SJCRH30 (cell line): Measurements from ENCODE around the gene C1orf74. TPM values are rescaled to one million over a fixed set of nuclear protein-coding genes. Genes with fewer than 3 reads are reported as not detected.
"Not testable (repeated sequence)": the region's sequence is repeated elsewhere in the genome, so short reads cannot be mapped to it uniquely, and the experiment has no call there.

Experiments used
- DNase-seq, 2 experiments: peaks; one replicate each; pipeline ENCODE4 v3.0.0-alpha.2; 2015 to 2020
- H3K27ac ChIP-seq: fragments of 250-450 bp; sonication (Bioruptor Pico); 2 replicates; pipeline ENCODE4 v1.5.1; 2020; ENCODE audit warnings: mild to moderate bottlenecking, moderate library complexity
- H3K27me3 ChIP-seq: fragments of 250-450 bp; sonication (Bioruptor Pico); 2 replicates; pipeline ENCODE4 v1.5.1; 2020; ENCODE audit warnings: mild to moderate bottlenecking, moderate library complexity
- H3K36me3 ChIP-seq: fragments of 250-450 bp; sonication (Bioruptor Pico); 2 replicates; pipeline ENCODE4 v1.5.1; 2020; ENCODE audit warnings: mild to moderate bottlenecking, moderate library complexity
- H3K4me1 ChIP-seq: fragments of 250-450 bp; sonication (Bioruptor Pico); 2 replicates; pipeline ENCODE4 v1.5.1; 2020; ENCODE audit warnings: mild to moderate bottlenecking, moderate library complexity
- H3K4me3 ChIP-seq: fragments of 250-450 bp; sonication (Bioruptor Pico); 2 replicates; pipeline ENCODE4 v1.5.1; 2020; ENCODE audit warnings: mild to moderate bottlenecking, moderate library complexity
- H3K9me3 ChIP-seq: fragments of 250-450 bp; sonication (Bioruptor Pico); replicated peaks from 2 replicates; pipeline ENCODE4 v1.5.1; 2020; ENCODE audit warnings: mild to moderate bottlenecking, moderate library complexity
- total RNA-seq: library from RNA; depleted of rRNA; stranded (reverse); fragments of >200 nt; shearing (Covaris generic); gene quantifications from 2 replicates; pipeline ENCODE4 v1.2.3, GENCODE V29; 2014

Gene C1orf74
- total RNA-seq, 1 experiment from 2014 or later: 6.0 TPM

DNA sequence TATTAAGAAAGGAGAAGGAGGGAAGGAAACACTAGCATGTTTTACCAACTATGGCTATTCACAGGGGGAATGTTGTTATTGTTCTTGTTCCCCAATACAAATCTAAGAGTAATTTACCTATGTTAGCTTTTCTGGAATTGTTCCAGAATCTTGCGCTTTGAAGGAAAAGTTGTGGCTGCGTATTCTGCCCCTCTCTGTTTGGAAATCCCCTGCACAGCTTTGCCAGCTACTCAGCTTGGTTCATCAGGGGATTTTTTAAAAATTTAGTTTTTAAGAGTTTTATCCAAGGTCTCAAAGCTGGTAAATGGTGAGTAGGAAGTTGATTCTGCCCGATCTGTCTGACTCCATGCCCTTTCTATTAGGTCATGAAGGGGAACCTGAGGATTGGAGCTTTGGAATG lies 31.1 kb upstream of the C1orf74 start:
- no peak overlapping the region for H3K4me3 ChIP-seq
- DNase-seq: no peak

DNA sequence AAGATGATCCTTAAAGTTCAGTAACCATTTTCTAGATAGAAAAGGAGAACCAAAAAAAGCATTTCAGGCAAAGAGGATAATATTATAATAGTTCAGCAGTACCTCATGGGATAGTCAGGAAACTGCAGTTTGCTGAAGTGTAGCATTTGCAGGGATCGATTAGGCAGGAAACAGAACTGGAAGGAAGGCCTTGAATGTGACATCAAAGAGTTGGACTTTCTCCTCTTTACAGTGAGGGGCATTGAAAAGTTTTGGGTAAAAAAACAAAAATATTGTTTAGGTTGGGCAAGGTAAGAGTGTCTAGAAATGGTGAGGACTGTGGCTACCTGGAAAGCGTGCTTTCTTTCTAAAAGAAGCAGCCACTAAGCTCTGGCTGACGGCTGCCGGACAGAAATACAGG lies 29.5 kb upstream of the C1orf74 start:
- no peak overlapping the region for H3K27ac ChIP-seq
- H3K9me3 ChIP-seq: no peaks in the 10 kb centered on the region
- H3K27me3 ChIP-seq: 0 out of 2 replicates have a peak, but pooled peaks cover 4% of the 10 kb centered on the region
- H3K4me3 ChIP-seq: no peak overlapping the region
- no peaks in the 10 kb centered on the region for H3K36me3 ChIP-seq
- H3K4me1 ChIP-seq: peaks cover 6% of the 10 kb centered on the region; the same call in 1 of the 2 replicates
- no peak for DNase-seq

More for the DNA sequence above, 31.1 kb upstream of the C1orf74 start:
- Histone ChIP-seq H3K4me1 (peaks cover 6% of the 10 kb centered on the region; the same call in 1 of the 2 replicates), H3K36me3 (no peaks in the 10 kb centered on the region), H3K27me3 (0 out of 2 replicates have a peak, but pooled peaks cover 4% of the 10 kb centered on the region), H3K27ac (no peak overlapping the region), H3K9me3 (no peaks in the 10 kb centered on the region)

DNA sequence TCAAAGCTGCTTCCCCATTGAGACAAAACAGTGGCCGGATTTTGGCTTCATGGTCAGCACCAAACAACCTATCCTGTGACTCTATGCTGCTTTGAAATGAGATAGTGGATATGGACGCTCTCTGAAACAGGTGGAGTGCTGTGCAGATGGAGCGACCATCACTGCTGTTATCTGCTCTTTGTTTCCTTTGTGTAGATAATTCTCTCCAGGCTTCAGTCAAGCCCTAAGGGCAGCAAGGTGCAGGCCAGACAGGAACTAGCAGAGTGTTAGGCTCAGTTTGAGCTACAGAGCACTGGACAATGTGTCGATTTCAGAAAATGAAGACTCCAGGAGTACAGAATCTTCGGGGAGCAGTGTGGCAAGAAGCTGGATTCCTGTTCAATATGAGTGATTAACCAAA lies 26.4 kb upstream of the C1orf74 start:
- 0 out of 2 replicates have a peak, but pooled peaks cover 4% of the 10 kb centered on the region for H3K27me3 ChIP-seq
- H3K4me3 ChIP-seq: no peak overlapping the region
- H3K27ac ChIP-seq: no peak overlapping the region
- no peak for DNase-seq
- no peaks in the 10 kb centered on the region for H3K9me3 ChIP-seq
- peaks cover 13% of the 10 kb centered on the region for H3K4me1 ChIP-seq
- no peaks in the 10 kb centered on the region for H3K36me3 ChIP-seq

DNA sequence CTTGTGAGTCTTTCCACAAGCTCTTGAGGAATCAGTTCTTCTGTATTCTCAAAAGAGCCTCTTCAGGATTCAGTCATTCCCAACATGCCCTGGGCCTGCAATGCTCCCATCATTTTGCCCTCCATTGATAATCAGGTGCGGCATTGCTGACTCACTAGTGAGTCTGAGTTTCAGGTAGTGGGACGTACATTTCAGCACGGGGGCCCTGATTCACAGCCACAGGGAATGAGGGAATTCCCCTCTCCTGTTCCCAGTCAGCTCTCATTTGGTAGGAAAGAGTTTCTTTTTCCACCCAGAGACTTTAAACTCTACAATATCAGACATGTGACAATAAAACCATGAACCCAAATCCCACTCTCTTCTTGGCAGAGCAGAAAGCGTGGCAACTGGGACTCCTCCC lies 25.3 kb upstream of the C1orf74 start:
- no peak overlapping the region for H3K27ac ChIP-seq
- 0 out of 2 replicates have a peak, but pooled peaks cover 4% of the 10 kb centered on the region for H3K27me3 ChIP-seq
- H3K4me1 ChIP-seq: peaks cover 7% of the 10 kb centered on the region
- DNase-seq: no peak
- no peaks in the 10 kb centered on the region for H3K36me3 ChIP-seq
- H3K9me3 ChIP-seq: no peaks in the 10 kb centered on the region
- no peak overlapping the region for H3K4me3 ChIP-seq

DNA sequence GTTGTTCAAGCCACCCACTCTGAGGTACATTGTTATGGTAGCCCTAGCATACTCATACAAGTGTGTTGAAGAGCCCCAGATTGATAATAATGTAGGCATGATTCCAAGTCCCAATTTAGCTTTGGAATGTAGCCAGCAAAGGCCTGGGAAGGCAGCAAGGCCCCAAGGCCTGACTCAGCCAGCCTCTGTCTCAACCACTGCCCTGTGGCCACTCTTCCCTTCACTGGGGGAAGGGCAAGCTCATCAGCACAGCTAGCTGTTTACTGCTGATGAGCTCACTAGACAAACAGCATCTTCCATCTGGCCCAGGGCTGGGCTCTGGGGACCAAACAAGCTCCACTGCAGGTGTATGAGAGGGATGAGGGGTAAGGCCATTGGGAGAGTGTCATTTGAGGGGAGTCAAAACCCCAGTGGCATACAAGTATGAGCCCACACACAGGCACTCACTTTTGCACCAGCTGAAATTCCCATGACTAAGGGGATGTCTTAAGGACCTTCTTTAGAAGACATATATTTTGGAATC lies 23.8 kb upstream of the C1orf74 start:
- H3K36me3 ChIP-seq: no peaks in the 10 kb centered on the region
- no peaks in the 10 kb centered on the region for H3K9me3 ChIP-seq
- peak; percentile 67 to 68 for DNase-seq
- H3K27me3 ChIP-seq: no peaks in the 10 kb centered on the region
- H3K27ac ChIP-seq: no peak overlapping the region
- peaks cover 7% of the 10 kb centered on the region for H3K4me1 ChIP-seq
- H3K4me3 ChIP-seq: no peak overlapping the region

DNA sequence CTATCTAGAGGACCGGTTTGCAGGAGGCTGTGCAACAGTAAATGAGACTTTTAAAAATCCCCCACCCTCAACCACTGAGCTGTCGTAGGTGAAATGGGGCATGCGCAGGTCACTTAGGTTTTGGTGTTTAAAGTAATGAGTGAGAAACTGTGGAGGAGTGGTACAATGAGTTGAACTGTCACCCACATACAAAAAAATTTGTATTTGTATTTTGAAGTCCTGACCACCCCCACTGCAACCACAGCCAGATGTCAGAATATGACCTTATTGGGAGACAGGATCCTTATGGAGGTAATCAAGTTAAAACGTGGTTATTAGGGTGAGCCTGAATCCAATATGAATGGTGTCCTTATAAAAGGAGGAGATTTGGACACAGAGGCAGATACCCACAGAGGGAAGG lies 23.1 kb upstream of the C1orf74 start:
- DNase-seq: no peak
- H3K36me3 ChIP-seq: no peaks in the 10 kb centered on the region
- H3K27me3 ChIP-seq: no peaks in the 10 kb centered on the region
- H3K4me1 ChIP-seq: peaks cover 7% of the 10 kb centered on the region
- H3K27ac ChIP-seq: no peak overlapping the region
- no peak overlapping the region for H3K4me3 ChIP-seq
- no peaks in the 10 kb centered on the region for H3K9me3 ChIP-seq

DNA sequence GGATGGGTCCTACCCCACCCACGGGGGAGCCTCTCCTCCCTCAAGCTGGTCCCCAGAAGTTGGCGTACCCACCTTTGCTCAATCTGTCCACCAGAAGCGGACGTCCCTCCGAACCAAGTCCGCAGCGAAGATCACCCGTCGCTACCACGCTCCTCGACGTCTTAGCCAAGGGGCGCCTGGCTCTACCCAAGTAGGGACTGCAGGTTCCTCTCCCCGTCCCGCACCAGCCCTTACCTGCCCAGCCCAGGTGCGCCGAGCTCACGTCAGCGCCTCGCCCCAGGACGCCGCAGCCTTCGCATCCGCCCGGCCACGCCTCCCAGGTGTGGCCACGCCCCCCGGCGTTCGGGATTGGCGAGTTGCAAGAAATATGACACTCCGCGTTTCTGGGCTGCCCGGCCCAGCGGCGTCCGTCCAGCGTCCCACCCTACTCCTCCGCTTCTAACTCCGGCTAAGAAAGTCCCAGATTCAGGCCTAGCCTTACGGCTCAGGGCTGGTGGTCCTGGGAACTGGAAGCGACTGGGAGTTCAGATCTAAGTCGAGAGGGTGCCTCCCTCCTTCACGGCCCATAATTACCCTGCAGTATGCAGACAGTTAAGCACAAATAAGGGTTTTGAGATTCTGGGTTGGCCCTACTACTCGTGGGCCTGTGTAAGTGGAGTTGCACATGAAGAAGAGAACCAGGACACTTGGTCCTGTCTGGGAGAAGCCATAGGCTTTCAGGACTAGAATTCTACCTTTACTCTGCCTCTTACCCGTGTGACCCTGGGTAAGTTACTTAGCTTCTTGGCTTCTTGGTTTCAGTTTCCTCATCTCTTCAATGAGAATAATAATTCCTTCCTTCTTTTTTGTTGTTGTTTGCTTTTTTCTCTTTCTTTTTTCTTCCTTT lies 21.8 kb upstream of the C1orf74 start, which contains the start of gene IRF6:
IRF6 (minus strand) TSS at position 268 of the 886 bp plus-strand sequence. CDS start 4,729 bp downstream, outside the sequence.
- no peaks in the 10 kb centered on the region for H3K27me3 ChIP-seq
- DNase-seq: no peak
- H3K4me1 ChIP-seq: peaks cover 15% of the 10 kb centered on the region
- no peaks in the 10 kb centered on the region for H3K36me3 ChIP-seq
- H3K9me3 ChIP-seq: no peaks in the 10 kb centered on the region
- no peak within 1 kb of the TSS for H3K27ac ChIP-seq
- no peak within 1 kb of the TSS for H3K4me3 ChIP-seq

DNA sequence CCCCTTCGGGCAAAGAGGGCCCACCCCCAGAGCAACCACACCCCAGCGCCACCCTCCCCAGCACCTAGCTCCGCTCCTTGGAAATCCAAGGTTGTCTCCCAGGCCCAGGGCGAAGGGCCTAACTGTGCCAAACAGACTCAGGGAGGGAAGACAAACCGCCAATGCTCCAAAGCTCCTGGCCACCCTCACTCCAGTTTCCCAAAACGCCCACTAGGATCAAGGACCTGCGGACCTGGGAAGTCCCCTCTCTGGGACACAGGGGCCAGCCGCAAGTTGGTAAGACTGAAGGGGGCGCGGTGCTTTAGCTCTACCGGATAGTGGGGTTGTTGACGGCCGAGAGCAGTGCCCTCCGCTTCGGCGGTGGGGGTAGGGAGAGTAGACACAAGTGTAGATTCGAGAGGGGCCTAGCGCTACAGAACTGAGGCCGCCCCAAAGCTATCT lies 21.0 kb upstream of the C1orf74 start:
- no peak for DNase-seq
- Histone ChIP-seq H3K9me3 (no peaks in the 10 kb centered on the region), H3K4me1 (peaks cover 15% of the 10 kb centered on the region), H3K4me3 (no peak overlapping the region), H3K36me3 (no peaks in the 10 kb centered on the region), H3K27ac (no peak overlapping the region), H3K27me3 (no peaks in the 10 kb centered on the region)

DNA sequence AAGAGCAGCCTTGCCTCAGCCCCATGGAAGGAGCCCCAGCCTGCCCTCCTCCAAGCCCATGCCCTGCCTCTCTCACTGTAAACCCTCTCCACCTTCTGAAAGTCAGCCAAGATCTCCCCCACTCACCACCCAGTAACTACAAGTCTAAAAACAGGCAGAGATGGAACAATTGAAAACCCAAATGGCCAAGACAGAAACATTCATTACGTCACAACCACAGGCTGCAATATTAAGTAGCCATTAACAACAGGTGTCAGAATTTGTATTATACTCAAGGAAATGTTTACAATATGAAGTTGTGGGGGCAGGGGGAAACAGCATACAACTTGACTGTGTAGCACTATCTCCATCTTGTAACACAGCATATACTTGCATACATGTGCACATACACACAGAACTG lies 19.2 kb upstream of the C1orf74 start:
- no peaks in the 10 kb centered on the region for H3K27me3 ChIP-seq
- no peaks in the 10 kb centered on the region for H3K9me3 ChIP-seq
- DNase-seq: no peak

DNA sequence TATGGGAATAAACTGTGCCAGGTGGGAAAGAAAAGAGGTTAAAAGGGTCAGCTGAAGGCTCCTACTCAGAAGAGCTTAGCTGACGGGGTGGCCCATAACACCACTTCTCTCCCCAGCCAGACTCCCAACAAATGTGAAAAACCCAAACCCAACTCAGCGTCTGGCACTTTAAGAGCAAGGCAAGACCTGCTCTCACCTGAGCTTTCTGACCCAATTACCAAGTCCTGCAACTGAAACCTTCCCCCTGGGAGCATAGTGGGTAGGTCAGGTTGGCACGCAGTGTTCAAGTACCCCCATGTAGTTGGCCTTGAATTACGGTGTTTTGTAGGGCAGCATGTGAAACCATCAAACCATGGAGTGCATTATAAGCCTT lies 18.4 kb upstream of the C1orf74 start:
- H3K4me3 ChIP-seq: no peak overlapping the region
- H3K4me1 ChIP-seq: peaks cover 11% of the 10 kb centered on the region; the same call in 1 of the 2 replicates
- H3K27ac ChIP-seq: no peak overlapping the region
- H3K27me3 ChIP-seq: no peaks in the 10 kb centered on the region
- DNase-seq: no peak
- no peaks in the 10 kb centered on the region for H3K9me3 ChIP-seq
- no peaks in the 10 kb centered on the region for H3K36me3 ChIP-seq

More for the DNA sequence above, 19.2 kb upstream of the C1orf74 start:
- no peaks in the 10 kb centered on the region for H3K36me3 ChIP-seq
- no peak overlapping the region for H3K27ac ChIP-seq
- no peak overlapping the region for H3K4me3 ChIP-seq
- H3K4me1 ChIP-seq: peaks cover 15% of the 10 kb centered on the region

DNA sequence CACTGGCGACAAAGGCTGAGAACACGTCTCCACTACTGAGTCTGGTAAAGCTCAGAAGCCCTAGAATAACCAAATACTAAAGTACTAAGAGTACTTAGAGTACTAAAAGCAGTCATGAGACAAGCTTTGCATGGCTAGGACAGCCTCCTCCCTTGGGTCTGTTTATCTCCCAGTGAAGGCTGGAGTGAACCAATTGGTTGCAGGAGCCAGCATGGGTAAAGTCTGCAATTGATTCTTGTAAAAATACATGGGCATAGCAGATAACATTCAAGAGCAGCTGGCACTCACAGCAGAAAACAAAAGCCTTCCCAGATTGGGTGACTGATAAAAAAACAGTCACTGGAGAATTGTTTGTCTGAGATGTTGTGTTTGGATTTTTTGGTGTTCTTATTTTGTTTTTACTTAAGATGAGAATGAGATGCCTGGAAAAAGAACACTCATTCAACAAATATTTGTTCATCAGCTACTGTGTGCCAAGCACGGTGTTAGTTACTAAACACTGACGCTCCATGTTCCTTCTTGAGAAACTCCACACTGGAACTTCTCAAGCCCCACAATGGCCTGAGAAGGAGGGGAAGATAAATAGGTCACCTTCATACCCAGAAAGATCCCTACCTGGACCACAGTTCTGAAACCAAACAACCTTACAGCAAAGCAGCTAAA lies 17.9 kb upstream of the C1orf74 start:
- Histone ChIP-seq H3K4me3 (no peak overlapping the region), H3K36me3 (no peaks in the 10 kb centered on the region), H3K9me3 (no peaks in the 10 kb centered on the region), H3K27me3 (no peaks in the 10 kb centered on the region), H3K27ac (no peak overlapping the region), H3K4me1 (0 out of 2 replicates have a peak, but pooled peaks cover 8% of the 10 kb centered on the region)
- DNase-seq: no peak

DNA sequence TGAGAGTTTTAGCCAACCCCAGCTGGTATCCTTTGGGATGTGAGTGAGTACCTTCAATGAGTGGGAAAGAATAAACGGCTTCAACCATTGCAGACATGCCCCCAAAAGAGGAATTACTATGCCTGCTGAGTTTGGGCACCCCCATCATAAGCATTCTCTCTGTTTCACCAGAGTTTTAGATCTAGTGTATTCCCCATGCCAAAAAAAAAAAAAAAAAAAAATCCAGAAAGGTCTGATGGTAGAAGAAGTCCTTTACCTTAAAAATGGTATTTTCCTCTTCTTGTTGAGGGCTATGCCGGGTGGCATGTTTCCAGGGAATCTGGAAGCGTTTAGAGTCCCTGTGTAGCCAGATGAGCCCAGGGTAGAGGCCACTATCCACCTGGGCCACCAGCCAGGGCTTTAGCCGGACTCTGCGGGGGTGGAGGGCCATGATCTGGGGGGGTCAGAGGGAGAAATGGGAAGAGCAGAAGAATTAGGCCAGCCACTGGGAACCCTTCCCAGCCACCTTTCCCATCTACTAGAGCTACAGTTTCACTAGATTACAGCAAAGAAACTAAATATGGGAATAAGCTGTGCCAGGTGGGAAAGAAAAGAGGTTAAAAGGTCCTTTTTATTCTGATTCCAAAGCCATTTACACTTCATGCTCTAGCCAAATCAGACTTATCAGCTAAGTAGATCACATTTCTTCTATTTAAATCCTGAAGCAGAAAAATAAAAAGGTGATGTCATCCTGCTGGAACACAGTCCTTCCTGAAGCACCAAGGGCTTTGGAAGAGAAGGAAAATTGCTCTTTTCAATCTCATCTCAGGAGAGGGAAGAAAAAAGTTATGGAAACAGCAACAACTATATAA lies 16.9 kb upstream of the C1orf74 start:
- no peak for DNase-seq

DNA sequence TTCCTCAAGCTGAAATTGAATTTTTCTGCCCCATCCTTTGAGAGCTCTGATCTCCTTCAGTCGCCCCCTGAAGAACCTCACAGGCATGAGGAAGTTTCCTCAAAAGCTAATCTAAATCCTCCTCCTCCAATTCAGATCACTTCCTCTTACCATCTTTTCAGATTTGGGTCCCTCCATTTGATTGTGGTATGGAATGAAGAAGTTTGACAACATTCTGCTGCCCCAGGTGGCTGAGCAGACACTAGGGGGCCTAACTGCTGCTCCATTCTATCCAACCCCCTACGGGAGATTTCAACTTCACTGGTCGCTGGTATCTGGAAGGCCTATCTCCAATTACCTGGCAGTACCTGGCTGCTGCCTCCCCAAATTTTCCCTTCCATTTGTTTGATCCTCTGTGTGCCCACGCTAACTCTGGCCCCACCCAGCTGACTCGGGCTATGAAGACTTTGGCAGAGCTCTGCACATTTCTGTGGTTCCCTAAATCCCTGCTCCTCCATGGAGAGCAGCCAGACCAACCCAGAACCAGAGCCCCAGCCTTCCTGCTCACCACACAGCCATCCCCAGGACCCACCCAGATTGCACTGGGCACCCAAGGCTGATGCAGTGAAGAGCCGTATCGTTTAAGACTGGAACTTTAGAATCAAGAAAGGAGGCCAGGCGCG lies 13.8 kb upstream of the C1orf74 start:
- Histone ChIP-seq H3K36me3 (no peaks in the 10 kb centered on the region), H3K27me3 (peaks cover 5% of the 10 kb centered on the region; the same call in 1 of the 2 replicates), H3K27ac (no peak overlapping the region), H3K4me3 (no peak overlapping the region), H3K4me1 (0 out of 2 replicates have a peak, but pooled peaks cover 8% of the 10 kb centered on the region), H3K9me3 (0 out of 2 replicates have a peak, but pooled peaks cover 3% of the 10 kb centered on the region)
- DNase-seq: no peak

More for the DNA sequence above, 16.9 kb upstream of the C1orf74 start:
- H3K27me3 ChIP-seq: no peaks in the 10 kb centered on the region
- no peaks in the 10 kb centered on the region for H3K9me3 ChIP-seq
- H3K4me3 ChIP-seq: no peak overlapping the region
- H3K27ac ChIP-seq: no peak overlapping the region
- H3K36me3 ChIP-seq: no peaks in the 10 kb centered on the region
- H3K4me1 ChIP-seq: 0 out of 2 replicates have a peak, but pooled peaks cover 8% of the 10 kb centered on the region

DNA sequence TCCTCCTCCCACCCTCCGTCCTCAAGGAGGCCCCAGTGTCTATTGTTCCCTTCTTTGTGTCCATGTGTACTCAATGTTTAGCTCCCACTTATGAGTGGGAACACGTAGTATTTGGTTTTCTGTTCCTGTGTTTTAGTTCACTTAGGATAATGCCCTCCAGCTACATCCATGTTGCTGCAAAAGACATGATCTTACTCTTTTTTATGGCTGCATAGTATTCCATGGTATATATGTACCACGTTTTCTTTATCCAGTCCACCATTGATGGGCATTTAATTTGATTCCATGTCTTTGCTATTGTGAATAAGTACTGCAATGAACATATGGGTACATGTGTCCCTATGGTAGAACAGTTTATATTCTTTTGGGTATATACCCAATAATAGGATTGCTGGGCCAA lies 9.4 kb upstream of the C1orf74 start:
- not testable (repeated sequence) for H3K4me1 ChIP-seq, H3K4me3 ChIP-seq, DNase-seq, H3K36me3 ChIP-seq, H3K9me3 ChIP-seq, H3K27me3 ChIP-seq, H3K27ac ChIP-seq
